GM12878 (cell line): ENCODE measurements around the gene TET3.

Source experiments
- BHLHE40 ChIP-seq, 2 experiments: fragments of 450-650 bp in 1 of 2; IDR thresholded peaks; 2 replicates each; pipeline ENCODE4 v1.6.1; 2011 to 2017; ENCODE audit warnings: low read depth in 2 of 2, borderline replicate concordance in 1 of 2, improper control_type of control experiment in 1 of 2, low read length in 1 of 2, mild to moderate bottlenecking in 1 of 2
- EP300 ChIP-seq, 2 experiments: fragments of 150-350 bp in 1 of 2; IDR thresholded peaks; 2 replicates each; pipeline ENCODE4 v1.6.1; 2011 to 2012; ENCODE audit warnings: low read depth in 2 of 2, low read length in 2 of 2, borderline replicate concordance in 1 of 2, improper control_type of control experiment in 1 of 2, inconsistent platforms in 1 of 2; ENCODE audit not compliant: control insufficient read depth in 1 of 2
- POLR2AphosphoS5 ChIP-seq: IDR thresholded peaks from 2 replicates; pipeline ENCODE4 v1.6.1; 2011; ENCODE audit warnings: mild to moderate bottlenecking, low read length, inconsistent platforms
- SUPT20H ChIP-seq: IDR thresholded peaks from 2 replicates; pipeline ENCODE4 v1.6.1; 2011; ENCODE audit warnings: low read depth, mild to moderate bottlenecking, low read length, moderate library complexity, borderline replicate concordance; ENCODE audit not compliant: control insufficient read depth
- TF ChIP-seq, protein P1 (sequence below): IDR thresholded peaks from 2 replicates; pipeline ENCODE4 v1.6.1; 2011; ENCODE audit warnings: low read depth, low read length, improper control_type of control experiment, borderline replicate concordance

- TF ChIP-seq BHLHE40 (IDR thresholded peaks at IDR 0.05; ENCODE audit: borderline replicate concordance in 1 of 2, low read depth in 2 of 2, low read length in 1 of 2) (no peak), EP300 (IDR thresholded peaks at IDR 0.05; ENCODE audit: borderline replicate concordance in 1 of 2, control insufficient read depth in 1 of 2, low read depth in 2 of 2, low read length in 2 of 2) (no peak), POLR2AphosphoS5 (no peak), SUPT20H (no peak)
- TF ChIP-seq, protein P1, sequence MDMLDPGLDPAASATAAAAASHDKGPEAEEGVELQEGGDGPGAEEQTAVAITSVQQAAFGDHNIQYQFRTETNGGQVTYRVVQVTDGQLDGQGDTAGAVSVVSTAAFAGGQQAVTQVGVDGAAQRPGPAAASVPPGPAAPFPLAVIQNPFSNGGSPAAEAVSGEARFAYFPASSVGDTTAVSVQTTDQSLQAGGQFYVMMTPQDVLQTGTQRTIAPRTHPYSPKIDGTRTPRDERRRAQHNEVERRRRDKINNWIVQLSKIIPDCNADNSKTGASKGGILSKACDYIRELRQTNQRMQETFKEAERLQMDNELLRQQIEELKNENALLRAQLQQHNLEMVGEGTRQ: no peak
Observed at GRCh38 chr2:73984922-73985307, 205 bp downstream of the TET3 start.
